Stimulated activated CD4-positive, alpha-beta T cell treated with anti-CD3 and anti-CD28 coated beads, Interleukin-1b, Interleukin-23, amount 100 ng/mL, for 1 hour (primary cell): Measurements from ENCODE around the gene ARID5B.
"Not testable (repeated sequence)": the region's sequence is repeated elsewhere in the genome, so short reads cannot be mapped to it uniquely, and the experiment has no call there.

Experiments used
- DNase-seq, 2 donors: peaks; one replicate each; pipeline ENCODE4 v3.0.0-alpha.2; 2020; ENCODE audit warnings: low read depth in 2 of 2

The ARID5B gene

DNA sequence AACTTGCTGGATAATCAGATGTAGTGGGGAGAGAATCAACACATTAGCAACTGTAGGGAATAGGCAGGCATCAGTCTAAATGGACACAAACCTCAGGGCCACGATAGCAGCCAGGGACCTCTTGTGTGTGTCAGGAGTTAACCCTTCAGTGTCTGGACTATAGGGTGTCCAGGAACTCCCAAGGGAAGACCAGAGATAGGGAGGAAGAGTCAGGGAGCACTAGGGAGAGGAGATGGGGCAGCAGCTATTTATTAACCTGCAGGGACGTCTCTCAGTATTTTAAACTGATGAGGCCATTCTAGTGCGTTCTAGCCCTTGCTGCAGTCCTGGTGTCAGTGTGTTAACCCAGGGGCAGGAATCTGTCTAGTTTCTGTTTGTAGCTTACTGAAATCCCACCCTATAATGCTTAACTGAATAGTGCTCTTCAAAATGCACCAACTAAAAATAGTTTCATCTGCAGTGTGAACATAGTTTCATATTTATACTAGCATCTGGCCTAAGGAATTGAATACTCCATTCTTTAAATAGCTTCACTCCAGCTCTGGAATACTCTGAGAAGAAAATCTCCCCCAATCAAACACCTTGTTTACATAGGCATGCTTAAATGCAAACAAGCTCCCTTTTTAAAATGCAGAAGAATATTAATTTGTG lies 62.7 kb downstream of the ARID5B start:
- no peak for DNase-seq

GRCh38 chr10:61964949-61965702 lies 63.6 kb downstream of the ARID5B start:
- DNase-seq: no peak

GRCh38 chr10:61965703-61966395 lies 64.3 kb downstream of the ARID5B start:
- DNase-seq: no peak

GRCh38 chr10:61967298-61967697 lies 65.8 kb downstream of the ARID5B start:
- DNase-seq: no peak

GRCh38 chr10:61970182-61971002 lies 68.9 kb downstream of the ARID5B start:
- DNase-seq: no peak

- no peak for DNase-seq
These were observed 69.5 kb downstream of the ARID5B start for GRCh38 chr10:61971003-61971325.

DNA sequence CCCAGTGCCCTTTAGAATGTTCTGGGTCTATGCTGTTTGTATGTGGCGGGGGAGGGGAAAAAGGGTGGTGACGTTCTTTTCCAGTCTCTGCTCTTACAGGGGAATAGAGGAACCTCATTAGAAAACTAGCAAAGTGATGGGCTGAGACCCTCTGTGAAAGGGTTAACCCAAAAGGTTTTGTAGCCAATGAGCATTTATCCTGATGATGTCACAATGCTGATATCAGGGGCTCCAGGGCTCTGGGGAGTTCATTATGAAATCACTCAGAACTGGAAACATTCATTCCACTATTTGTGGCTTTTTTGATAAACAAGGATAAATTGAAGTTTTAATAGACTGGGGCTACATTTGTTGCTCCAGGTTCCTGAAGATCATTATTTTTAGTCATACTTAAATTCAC lies 71.7 kb downstream of the ARID5B start:
- no peak for DNase-seq

GRCh38 chr10:61973906-61974305 lies 72.4 kb downstream of the ARID5B start:
- DNase-seq: no peak

GRCh38 chr10:61974601-61975390 lies 73.3 kb downstream of the ARID5B start:
- DNase-seq: no peak

DNA sequence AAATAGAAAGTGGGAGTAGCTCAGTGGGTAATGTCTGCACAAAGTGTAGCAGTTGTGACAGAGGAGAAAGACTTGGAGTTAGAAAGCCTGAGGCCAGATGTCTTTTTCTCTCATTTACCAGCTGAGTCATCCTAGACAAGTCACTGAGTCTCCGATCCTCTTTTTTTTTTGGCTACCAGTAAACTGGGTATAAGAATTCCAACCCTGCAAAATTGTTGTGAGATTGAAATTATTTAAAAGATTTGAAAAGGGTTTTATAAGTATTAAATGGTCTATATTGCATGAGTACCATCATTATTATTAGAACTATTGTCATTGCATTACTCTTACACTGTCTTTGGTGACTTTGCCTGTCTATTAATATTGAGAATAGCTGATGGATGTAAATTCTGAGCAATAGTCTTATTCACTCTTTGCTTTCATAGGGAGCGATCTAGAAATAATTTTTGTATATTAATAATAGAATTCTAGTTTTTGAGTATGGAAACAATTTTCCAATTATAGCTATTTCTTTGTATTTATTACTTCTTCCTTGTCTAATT lies 74.0 kb downstream of the ARID5B start:
- no peak for DNase-seq

DNA sequence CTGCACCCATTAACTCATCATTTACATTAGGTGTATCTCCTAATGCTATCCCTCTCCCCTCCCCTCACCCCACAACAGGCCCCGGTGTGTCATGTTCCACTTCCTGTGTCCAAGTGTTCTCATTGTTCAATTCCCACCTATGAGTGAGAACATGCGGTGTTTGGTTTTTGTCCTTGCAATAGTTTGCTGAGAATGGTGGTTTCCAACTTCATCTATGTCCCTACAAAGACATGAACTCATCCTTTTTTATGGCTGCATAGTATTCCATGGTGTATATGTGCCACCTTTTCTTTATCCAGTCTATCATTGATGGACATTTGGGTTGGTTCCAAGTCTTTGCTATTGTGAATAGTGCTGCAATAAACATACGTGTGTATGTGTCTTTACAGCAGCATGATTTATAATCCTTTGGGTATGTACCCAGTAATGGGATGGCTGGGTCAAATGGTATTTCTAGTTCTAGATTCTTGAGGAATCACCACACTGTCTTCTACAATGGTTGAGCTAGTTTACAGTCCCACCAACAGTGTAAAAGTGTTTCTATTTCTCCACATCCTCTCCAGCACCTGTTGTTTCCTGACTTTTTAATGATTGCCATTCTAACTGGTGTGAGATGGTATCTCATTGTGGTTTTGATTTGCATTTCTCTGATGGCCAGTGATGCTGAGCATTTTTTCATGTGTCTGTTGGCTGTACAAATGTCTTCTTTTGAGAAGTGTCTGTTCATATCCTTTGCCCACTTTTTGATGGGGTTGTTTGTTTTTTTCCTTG lies 75.6 kb downstream of the ARID5B start:
- DNase-seq: not testable (repeated sequence)

DNA sequence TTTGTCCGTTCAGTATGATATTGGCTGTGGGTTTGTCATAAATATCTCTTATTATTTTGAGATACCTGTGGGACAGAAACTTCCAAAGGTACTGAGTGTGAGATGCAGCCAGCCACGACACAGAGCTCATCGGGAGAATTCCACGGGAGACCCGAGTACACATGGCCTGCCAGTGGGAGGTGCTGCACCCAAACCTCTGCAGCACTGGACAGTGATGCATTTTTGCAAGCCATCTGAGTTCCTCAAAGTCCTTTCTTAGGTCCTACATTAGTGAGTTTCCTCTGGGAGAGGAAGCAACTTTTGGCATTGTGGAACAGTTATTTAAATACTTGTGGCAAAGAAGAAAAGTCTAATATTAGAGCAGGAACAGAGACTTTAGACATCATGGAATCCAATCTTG lies 77.5 kb downstream of the ARID5B start:
- DNase-seq: no peak

DNA sequence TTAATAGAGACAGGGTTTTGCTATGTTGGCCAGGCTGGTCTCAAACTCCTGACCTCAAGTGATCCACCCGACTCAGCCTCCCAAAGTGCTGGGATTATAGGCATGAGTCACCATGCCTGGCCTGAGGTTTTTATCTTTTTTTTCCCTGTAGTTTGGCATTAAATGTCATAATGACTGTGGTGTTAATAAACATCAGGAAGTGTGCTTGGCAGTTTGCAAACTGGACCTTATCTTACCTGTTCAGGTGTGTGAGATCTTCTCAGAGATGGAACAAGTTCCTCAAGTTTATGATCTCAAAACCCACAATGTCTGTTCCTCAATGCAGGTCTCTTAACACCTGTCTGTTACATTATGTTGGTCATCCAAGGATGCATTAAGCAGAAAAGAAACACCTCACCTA lies 80.0 kb downstream of the ARID5B start:
- DNase-seq: no peak

- no peak for DNase-seq
These were observed 81.8 kb downstream of the ARID5B start for GRCh38 chr10:61983255-61983654.

DNA sequence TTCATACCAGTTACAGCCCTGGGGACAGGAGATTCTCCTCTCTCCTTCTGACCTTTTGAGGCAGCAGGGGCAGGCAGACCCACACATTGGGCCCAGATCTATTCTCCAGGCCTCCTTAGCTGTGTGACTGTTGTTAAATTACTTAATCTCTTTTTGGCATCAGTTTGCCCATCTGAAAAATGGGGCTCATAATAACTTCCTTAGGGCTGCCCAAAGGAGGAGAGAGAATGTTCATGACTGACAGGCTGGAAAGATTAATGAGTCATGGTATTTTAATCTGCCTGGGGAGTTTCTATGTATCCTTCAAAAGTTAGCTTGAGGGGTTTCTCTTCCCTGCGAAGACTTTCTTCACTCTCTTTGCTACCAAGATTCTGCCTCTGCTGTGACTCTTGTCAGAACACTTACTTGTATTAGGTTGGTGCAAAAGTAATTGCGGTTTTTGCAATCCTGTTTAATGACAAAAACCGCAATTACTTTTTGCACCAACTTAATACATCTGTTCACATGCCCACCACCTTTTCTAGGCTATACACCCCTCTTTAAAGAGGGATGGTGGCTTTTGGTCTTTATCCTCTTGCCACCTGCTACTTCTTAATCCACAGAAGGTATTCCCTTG lies 83.4 kb downstream of the ARID5B start:
- DNase-seq: no peak

DNA sequence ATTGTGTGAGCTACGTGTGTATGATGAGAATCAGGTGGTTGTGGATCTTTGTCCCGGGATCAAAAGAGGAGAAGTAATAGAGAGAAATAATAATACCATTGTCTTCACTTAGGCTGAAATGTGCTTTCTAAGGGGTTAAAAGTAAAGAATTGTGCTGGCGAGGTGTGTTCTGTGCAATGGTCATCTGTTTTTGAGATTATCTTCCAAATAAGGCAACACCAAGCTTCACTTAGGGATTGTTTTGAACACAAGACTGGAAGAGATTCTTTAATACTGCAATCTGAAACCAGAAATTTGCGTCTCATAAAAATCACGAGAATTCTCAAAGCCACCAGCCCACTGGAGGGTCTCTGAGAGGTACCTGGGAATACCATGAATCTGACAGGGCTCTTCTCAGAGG lies 84.2 kb downstream of the ARID5B start:
- no peak for DNase-seq

- no peak for DNase-seq
These were observed 84.9 kb downstream of the ARID5B start for GRCh38 chr10:61986382-61986781.

GRCh38 chr10:61986788-61987492 lies 85.4 kb downstream of the ARID5B start:
- DNase-seq: no peak

- DNase-seq: no peak
These were observed 86.0 kb downstream of the ARID5B start for GRCh38 chr10:61987537-61987936.
